Measurements from ENCODE around the gene KDF1.
"Not testable (repeated sequence)": the region's sequence is repeated elsewhere in the genome, so short reads cannot be mapped to it uniquely, and the experiment has no call there.

Gene KDF1

DNA sequence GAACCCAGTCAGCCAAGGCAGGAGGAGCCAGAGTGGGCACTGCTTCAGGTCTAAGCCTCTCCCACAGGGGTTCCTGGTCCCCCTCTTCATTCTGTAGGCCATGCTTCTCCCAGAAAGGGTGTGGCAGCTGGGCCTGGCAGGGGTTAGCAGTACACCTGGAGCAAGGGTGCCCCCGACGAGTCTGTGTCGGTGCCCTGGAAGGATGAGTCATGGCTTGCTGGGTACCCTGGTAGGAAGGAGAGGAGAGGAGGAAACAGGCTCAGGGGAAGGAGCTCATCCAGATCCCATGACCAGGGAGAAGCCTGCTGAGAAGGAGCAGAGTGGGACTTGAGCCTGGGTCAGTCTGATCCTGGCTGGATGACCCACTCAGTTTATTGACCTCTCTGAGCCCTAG is 10.3 kb downstream of the KDF1 start:
- Histone ChIP-seq H3K36me3 (replicated peaks; ENCODE audit: low read depth, low read length) (no peaks in the 10 kb centered on the region), H3K4me2 (ENCODE audit: low read length) (no peak overlapping the region), H4K20me1 (ENCODE audit: insufficient read depth, low read length) (no peaks in the 10 kb centered on the region), H3K27ac (ENCODE audit: low read length) (no peak overlapping the region), H2AFZ (ENCODE audit: low read depth, low read length) (no peak overlapping the region), H3K4me3 (ENCODE audit: low read length) (no peak overlapping the region), H3K79me2 (ENCODE audit: low read length) (no peaks in the 10 kb centered on the region), H3K4me1 (ENCODE audit: low read length) (no peaks in the 10 kb centered on the region), H3K27me3 (ENCODE audit: low read depth, low read length) (no peaks in the 10 kb centered on the region), H3K9me3 (ENCODE audit: insufficient read depth, low read length) (no peaks in the 10 kb centered on the region), H3K9ac (ENCODE audit: low read length) (no peak overlapping the region)
- TF ChIP-seq EZH2phosphoT487 (IDR thresholded peaks at IDR 0.05; ENCODE audit: low read depth) (no peak), CTCF (IDR thresholded peaks at IDR 0.05; ENCODE audit: low read depth, low read length) (no peak)

DNA sequence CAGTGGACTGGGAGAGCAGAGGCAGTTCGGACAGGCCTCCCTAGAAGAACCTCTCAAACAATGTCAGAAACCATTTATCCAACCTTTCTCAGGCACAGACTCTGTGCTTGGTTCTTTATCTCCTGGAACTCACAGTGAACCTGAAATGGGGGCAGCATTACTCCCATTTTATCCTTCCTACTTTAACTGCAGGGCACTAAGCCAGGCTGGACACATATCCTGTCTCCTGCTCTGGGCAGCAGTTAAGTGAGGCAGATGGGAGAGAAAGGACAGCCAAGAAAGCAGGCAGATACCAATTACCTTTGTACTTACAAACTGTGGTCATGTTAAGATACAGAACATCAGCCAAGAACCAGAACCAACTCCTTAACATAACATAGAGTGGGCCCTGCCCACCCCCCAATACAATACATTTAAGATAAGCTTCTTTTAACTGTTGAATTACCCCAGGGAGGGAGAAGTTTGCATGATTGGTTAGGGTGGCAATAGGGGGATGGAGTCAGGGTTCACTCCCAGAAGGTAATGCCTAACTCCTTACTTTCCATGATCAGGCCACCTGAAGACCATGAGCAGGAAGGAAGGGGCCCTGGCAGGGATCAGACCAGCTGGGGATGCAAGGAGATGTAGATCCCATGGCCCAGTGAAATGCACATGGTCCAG is 10.9 kb downstream of the KDF1 start:
- no peak overlapping the region for H3K27ac ChIP-seq (ENCODE audit: low read length)

DNA sequence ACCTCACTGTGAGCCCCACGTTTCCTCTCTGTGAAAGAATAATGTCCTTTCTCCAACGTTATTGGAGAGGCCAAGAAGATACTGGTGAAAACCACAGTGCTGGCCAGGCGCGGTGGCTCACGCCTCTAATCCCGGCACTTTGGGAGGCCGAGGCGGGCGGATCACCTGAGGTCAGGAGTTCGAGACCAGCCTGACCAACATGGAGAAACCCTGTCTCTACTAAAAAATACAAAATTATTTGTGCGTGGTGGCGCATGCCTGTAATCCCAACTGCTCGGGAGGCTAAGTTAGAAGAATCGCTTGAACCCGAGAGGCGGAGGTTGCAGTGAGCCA is 11.6 kb downstream of the KDF1 start:
- H3K79me2 ChIP-seq (ENCODE audit: low read length); H3K9ac ChIP-seq (ENCODE audit: low read length); H3K27me3 ChIP-seq (ENCODE audit: low read depth, low read length); H3K9me3 ChIP-seq (ENCODE audit: insufficient read depth, low read length); H3K36me3 ChIP-seq (replicated peaks; ENCODE audit: low read depth, low read length); H4K20me1 ChIP-seq (ENCODE audit: insufficient read depth, low read length); H3K27ac ChIP-seq (ENCODE audit: low read length); H3K4me3 ChIP-seq (ENCODE audit: low read length); H2AFZ ChIP-seq (ENCODE audit: low read depth, low read length); H3K4me2 ChIP-seq (ENCODE audit: low read length); H3K4me1 ChIP-seq (ENCODE audit: low read length): not testable (repeated sequence)

More for the DNA sequence above, 10.9 kb downstream of the KDF1 start:
- Histone ChIP-seq H3K79me2 (ENCODE audit: low read length) (no peaks in the 10 kb centered on the region), H4K20me1 (ENCODE audit: insufficient read depth, low read length) (no peaks in the 10 kb centered on the region), H3K9me3 (ENCODE audit: insufficient read depth, low read length) (no peaks in the 10 kb centered on the region), H3K27me3 (ENCODE audit: low read depth, low read length) (no peaks in the 10 kb centered on the region), H3K4me1 (ENCODE audit: low read length) (no peaks in the 10 kb centered on the region), H3K4me2 (ENCODE audit: low read length) (no peak overlapping the region), H3K36me3 (replicated peaks; ENCODE audit: low read depth, low read length) (no peaks in the 10 kb centered on the region), H3K9ac (ENCODE audit: low read length) (no peak overlapping the region), H3K4me3 (ENCODE audit: low read length) (no peak overlapping the region), H2AFZ (ENCODE audit: low read depth, low read length) (no peak overlapping the region)
- TF ChIP-seq CTCF (IDR thresholded peaks at IDR 0.05; ENCODE audit: low read depth, low read length) (no peak), EZH2phosphoT487 (IDR thresholded peaks at IDR 0.05; ENCODE audit: low read depth) (no peak)

- no peaks in the 10 kb centered on the region for H3K4me1 ChIP-seq (ENCODE audit: low read length)
- no peaks in the 10 kb centered on the region for H3K9me3 ChIP-seq (ENCODE audit: insufficient read depth, low read length)
- H3K9ac ChIP-seq (ENCODE audit: low read length), result no peak overlapping the region
- no peak overlapping the region for H3K4me2 ChIP-seq (ENCODE audit: low read length)
- no peak overlapping the region for H3K4me3 ChIP-seq (ENCODE audit: low read length)
- no peak overlapping the region for H2AFZ ChIP-seq (ENCODE audit: low read depth, low read length)
- TF ChIP-seq CTCF (IDR thresholded peaks at IDR 0.05; ENCODE audit: low read depth, low read length), result no peak
- no peak for TF ChIP-seq EZH2phosphoT487 (IDR thresholded peaks at IDR 0.05; ENCODE audit: low read depth)
- no peaks in the 10 kb centered on the region for H3K79me2 ChIP-seq (ENCODE audit: low read length)
- no peak overlapping the region for H3K27ac ChIP-seq (ENCODE audit: low read length)
- no peaks in the 10 kb centered on the region for H3K27me3 ChIP-seq (ENCODE audit: low read depth, low read length)
- no peaks in the 10 kb centered on the region for H4K20me1 ChIP-seq (ENCODE audit: insufficient read depth, low read length)
- H3K36me3 ChIP-seq (replicated peaks; ENCODE audit: low read depth, low read length), result peaks cover 5% of the 10 kb centered on the region
These were observed 14.0 kb downstream of the KDF1 start for GRCh38 chr1:26946270-26946669.

DNA sequence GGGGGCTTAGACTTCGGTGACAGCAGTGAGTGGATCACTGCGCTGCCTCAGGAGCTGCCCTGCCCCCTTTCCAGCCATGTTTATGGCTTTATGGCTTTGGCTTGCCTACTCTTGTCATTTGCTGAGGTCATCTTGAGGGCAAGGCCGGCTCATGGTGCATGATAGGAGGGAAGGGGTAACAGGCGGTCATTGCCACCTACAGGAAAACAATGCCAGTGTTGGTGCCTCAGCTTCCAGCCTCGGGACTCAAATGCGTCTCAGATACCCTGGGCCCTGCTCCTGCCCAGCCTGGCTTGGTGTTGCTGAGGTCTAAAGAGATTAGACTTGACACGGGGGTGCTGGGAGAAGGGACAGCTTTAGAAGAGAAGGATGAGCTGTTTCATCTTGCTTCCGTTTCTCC is 14.5 kb downstream of the KDF1 start:
- no peak for TF ChIP-seq EZH2phosphoT487 (IDR thresholded peaks at IDR 0.05; ENCODE audit: low read depth)
- TF ChIP-seq CTCF (IDR thresholded peaks at IDR 0.05; ENCODE audit: low read depth, low read length), result no peak
- Histone ChIP-seq H3K4me3 (ENCODE audit: low read length) (no peak overlapping the region), H3K36me3 (replicated peaks; ENCODE audit: low read depth, low read length) (peaks cover 5% of the 10 kb centered on the region), H3K27me3 (ENCODE audit: low read depth, low read length) (no peaks in the 10 kb centered on the region), H3K4me2 (ENCODE audit: low read length) (no peak overlapping the region), H3K4me1 (ENCODE audit: low read length) (no peaks in the 10 kb centered on the region), H3K27ac (ENCODE audit: low read length) (no peak overlapping the region), H3K9ac (ENCODE audit: low read length) (no peak overlapping the region), H3K79me2 (ENCODE audit: low read length) (no peaks in the 10 kb centered on the region), H3K9me3 (ENCODE audit: insufficient read depth, low read length) (no peaks in the 10 kb centered on the region), H4K20me1 (ENCODE audit: insufficient read depth, low read length) (no peaks in the 10 kb centered on the region), H2AFZ (ENCODE audit: low read depth, low read length) (no peak overlapping the region)
